Measurements from ENCODE around the gene RNF214. TPM values are rescaled to one million over a fixed set of nuclear protein-coding genes. Genes with fewer than 3 reads are reported as not detected.

RNF214 gene
- total RNA-seq, 2 experiments from 2014 or later = 12.9 to 15.8 TPM

- no peaks in the 10 kb centered on the region for H3K4me1 ChIP-seq (ENCODE audit: insufficient read depth, low read length)
- H3K36me3 ChIP-seq (ENCODE audit: insufficient read depth, low read length) = peaks cover 38% of the 10 kb centered on the region
- CTCF ChIA-PET = interaction anchor here (1.0 kb wide), 1 partner anchor 13 kb away, joined by 3 read pairs; no protein-coding TSS in a partner anchor
- H3K4me3 Mint-ChIP-seq = no peak overlapping the region
- DNase-seq (no peak), ATAC-seq (ENCODE audit: poor library complexity) (no peak)
- POLR2A ChIA-PET = no interaction called here
- no peaks in the 10 kb centered on the region for H3K27me3 Mint-ChIP-seq
- H3K27me3 ChIP-seq (ENCODE audit: control insufficient read depth in 1 of 2, insufficient read depth in 2 of 2, low read length in 2 of 2) = no peaks in the 10 kb centered on the region
- no peaks in the 10 kb centered on the region for H3K9me3 Mint-ChIP-seq
- H3K27ac ChIP-seq (ENCODE audit: low read depth in 1 of 2, low read length in 2 of 2) = no peak overlapping the region
- peaks cover 51% of the 10 kb centered on the region for H3K36me3 Mint-ChIP-seq (ENCODE audit: low read depth)
- no peak overlapping the region for H3K27ac Mint-ChIP-seq
- no peak overlapping the region for H3K4me3 ChIP-seq (ENCODE audit: low read length)
- intact Hi-C loops (cut with DNase I, micrococcal nuclease) = loop anchor here in 1 of 2 experiments (10.0 kb wide), 1 partner anchor 1336 kb away; the partner anchor contains the start of gene ARCN1
- H3K4me1 Mint-ChIP-seq (ENCODE audit: low read depth) = peaks cover 3% of the 10 kb centered on the region
- no peak for TF ChIP-seq CTCF (IDR thresholded peaks at IDR 0.05)
- no peaks in the 10 kb centered on the region for H3K9me3 ChIP-seq (ENCODE audit: control insufficient read depth in 1 of 2, insufficient read depth in 1 of 2, low read length in 2 of 2)
These were observed 6.8 kb downstream of the RNF214 start for GRCh38 chr11:117239295-117239694.

GRCh38 chr11:117248341-117248740 lies 15.9 kb downstream of the RNF214 start:
- H3K27me3 Mint-ChIP-seq = no peaks in the 10 kb centered on the region
- no peak overlapping the region for H3K4me3 Mint-ChIP-seq
- no peak overlapping the region for H3K27ac Mint-ChIP-seq
- Histone ChIP-seq H3K4me3 (ENCODE audit: low read length) (no peak overlapping the region), H3K27ac (ENCODE audit: low read depth in 1 of 2, low read length in 2 of 2) (no peak overlapping the region), H3K36me3 (ENCODE audit: insufficient read depth, low read length) (peaks cover 58% of the 10 kb centered on the region), H3K27me3 (ENCODE audit: control insufficient read depth in 1 of 2, insufficient read depth in 2 of 2, low read length in 2 of 2) (no peaks in the 10 kb centered on the region), H3K9me3 (ENCODE audit: control insufficient read depth in 1 of 2, insufficient read depth in 1 of 2, low read length in 2 of 2) (no peaks in the 10 kb centered on the region), H3K4me1 (ENCODE audit: insufficient read depth, low read length) (no peaks in the 10 kb centered on the region)
- POLR2A ChIA-PET = interaction anchor here (0.6 to 0.9 kb wide), 2 partner anchors 8 to 71 kb away, joined by 3 read pairs; no protein-coding TSS in a partner anchor
- TF ChIP-seq CTCF (IDR thresholded peaks at IDR 0.05) = no peak
- CTCF ChIA-PET = interaction anchor here (0.6 kb wide), 1 partner anchor 265 kb away, joined by 3 read pairs; no protein-coding TSS in a partner anchor
- no peaks in the 10 kb centered on the region for H3K4me1 Mint-ChIP-seq (ENCODE audit: low read depth)
- no peak for ATAC-seq (ENCODE audit: poor library complexity)
- intact Hi-C loops (cut with DNase I, micrococcal nuclease) = no loop called here
- no peaks in the 10 kb centered on the region for H3K9me3 Mint-ChIP-seq
- peaks cover 68% of the 10 kb centered on the region for H3K36me3 Mint-ChIP-seq (ENCODE audit: low read depth)
- no peak for DNase-seq

- no peaks in the 10 kb centered on the region for H3K4me1 ChIP-seq (ENCODE audit: insufficient read depth, low read length)
- H3K27ac Mint-ChIP-seq = no peak overlapping the region
- H3K9me3 ChIP-seq (ENCODE audit: control insufficient read depth in 1 of 2, insufficient read depth in 1 of 2, low read length in 2 of 2) = no peaks in the 10 kb centered on the region
- H3K27me3 Mint-ChIP-seq = no peaks in the 10 kb centered on the region
- no peaks in the 10 kb centered on the region for H3K9me3 Mint-ChIP-seq
- no peaks in the 10 kb centered on the region for H3K27me3 ChIP-seq (ENCODE audit: control insufficient read depth in 1 of 2, insufficient read depth in 2 of 2, low read length in 2 of 2)
- H3K4me3 ChIP-seq (ENCODE audit: low read length) = no peak overlapping the region
- intact Hi-C loops (cut with DNase I, micrococcal nuclease) = no loop called here
- peaks cover 68% of the 10 kb centered on the region for H3K36me3 Mint-ChIP-seq (ENCODE audit: low read depth)
- no peak for TF ChIP-seq CTCF (IDR thresholded peaks at IDR 0.05)
- ATAC-seq (ENCODE audit: poor library complexity) (no peak), DNase-seq (no peak)
- POLR2A ChIA-PET = no interaction called here
- H3K4me3 Mint-ChIP-seq = no peak overlapping the region
- H3K27ac ChIP-seq (ENCODE audit: low read depth in 1 of 2, low read length in 2 of 2) = no peak overlapping the region
- H3K36me3 ChIP-seq (ENCODE audit: insufficient read depth, low read length) = peaks cover 53% of the 10 kb centered on the region
- CTCF ChIA-PET = no interaction called here
- no peaks in the 10 kb centered on the region for H3K4me1 Mint-ChIP-seq (ENCODE audit: low read depth)
These were observed 17.1 kb downstream of the RNF214 start for GRCh38 chr11:117249571-117249970.

Data from CD4-positive, alpha-beta T cell (primary cell).